Neural cell (in vitro differentiated cells): ENCODE measurements around the gene PRMT6. TPM values are rescaled to one million over a fixed set of nuclear protein-coding genes. Genes with fewer than 3 reads are reported as not detected.
"Not testable (repeated sequence)": the region's sequence is repeated elsewhere in the genome, so short reads cannot be mapped to it uniquely, and the experiment has no call there.

Experiments
- H2AFZ ChIP-seq: fragments of 200-600, 300-800 bp; sonication (generic), shearing (Covaris generic); 2 replicates; pipeline ENCODE4 v1.6.0; 2014; ENCODE audit warnings: low read depth, mild to moderate bottlenecking, antibody characterized with exemption, low read length, moderate library complexity
- H3F3A ChIP-seq: fragments of 200-600 bp; shearing (Covaris generic); 2 replicates; pipeline ENCODE4 v1.6.1; 2016; ENCODE audit warnings: mild to moderate bottlenecking, moderate library complexity, mixed read lengths, antibody characterized with exemption, low read length; ENCODE audit not compliant: insufficient read depth, poor library complexity, severe bottlenecking
- H3K27ac ChIP-seq: fragments of 200-600, 300-800 bp; sonication (generic), shearing (Covaris generic); 2 replicates; pipeline ENCODE4 v1.5.1; 2014; ENCODE audit warnings: mild to moderate bottlenecking, low read length, moderate library complexity
- H3K27me3 ChIP-seq: fragments of 300-800, 200-600 bp; sonication (generic), shearing (Covaris generic); 2 replicates; pipeline ENCODE4 v1.6.0; 2014; ENCODE audit warnings: mild to moderate bottlenecking, low read depth, low read length, moderate library complexity; ENCODE audit not compliant: insufficient read depth
- H3K36me3 ChIP-seq: fragments of 300-800, 200-600 bp; sonication (generic), shearing (Covaris generic); 2 replicates; pipeline ENCODE4 v1.5.1; 2014; ENCODE audit warnings: mild to moderate bottlenecking, antibody characterized with exemption, low read length, moderate library complexity; ENCODE audit not compliant: insufficient read depth
- H3K4me2 ChIP-seq: fragments of 300-800, 200-600 bp; sonication (generic), shearing (Covaris generic); 2 replicates; pipeline ENCODE4 v1.6.0; 2014; ENCODE audit warnings: mild to moderate bottlenecking, low read length
- H3K4me3 ChIP-seq: fragments of 300-800, 200-600 bp; sonication (generic), shearing (Covaris generic); 2 replicates; pipeline ENCODE4 v1.5.1; 2014; ENCODE audit warnings: mild to moderate bottlenecking, low read length, moderate library complexity
- H3K79me2 ChIP-seq: fragments of 200-600 bp; shearing (Covaris generic); replicated peaks from 2 replicates; pipeline ENCODE4 v1.6.0; 2014; ENCODE audit warnings: mild to moderate bottlenecking, low read length, moderate library complexity; ENCODE audit not compliant: insufficient read depth
- H3K9ac ChIP-seq: fragments of 300-800, 200-600 bp; sonication (generic), shearing (Covaris generic); 2 replicates; pipeline ENCODE4 v1.6.1; 2016; ENCODE audit warnings: mild to moderate bottlenecking, low read length, mixed read lengths
- H3K9me2 ChIP-seq: fragments of 200-600 bp; shearing (Covaris generic); 2 replicates; pipeline ENCODE4 v1.6.1; 2016; ENCODE audit warnings: mild to moderate bottlenecking, low read length, mixed read lengths; ENCODE audit not compliant: insufficient read depth
- H3K9me3 ChIP-seq: fragments of 200-600, 300-800 bp; sonication (generic), shearing (Covaris generic); 2 replicates; pipeline ENCODE4 v1.6.1; 2016; ENCODE audit warnings: mild to moderate bottlenecking, mixed run types, low read length, moderate library complexity, mixed read lengths
- H4K20me1 ChIP-seq: fragments of 200-600 bp; shearing (Covaris generic); 2 replicates; pipeline ENCODE4 v1.6.1; 2016; ENCODE audit warnings: mild to moderate bottlenecking, mixed run types; ENCODE audit not compliant: insufficient read depth
- EP300 ChIP-seq: fragments of 450-650 bp; conservative IDR thresholded peaks from 2 replicates; pipeline ENCODE4 v1.6.1; 2014; ENCODE audit warnings: antibody characterized with exemption, mild to moderate bottlenecking, moderate library complexity; ENCODE audit not compliant: poor library complexity, severe bottlenecking
- EZH2 ChIP-seq: fragments of 200-600, 300-800 bp; shearing (Covaris generic), sonication (generic); IDR thresholded peaks from 2 replicates; pipeline ENCODE4 v1.6.1; 2014; ENCODE audit warnings: antibody characterized with exemption, low read length, borderline replicate concordance, mild to moderate bottlenecking; ENCODE audit not compliant: insufficient read depth, poor library complexity, severe bottlenecking
- MXI1 ChIP-seq: fragments of 450-650 bp; conservative IDR thresholded peaks from 2 replicates; pipeline ENCODE4 v1.6.1; 2014; ENCODE audit warnings: antibody characterized with exemption, mild to moderate bottlenecking; ENCODE audit not compliant: poor library complexity, severe bottlenecking
- POLR2AphosphoS5 ChIP-seq: IDR thresholded peaks from 2 replicates; pipeline ENCODE4 v1.6.1; 2012
- RAD21 ChIP-seq: fragments of 450-650 bp; conservative IDR thresholded peaks from 2 replicates; pipeline ENCODE4 v1.6.1; 2014; ENCODE audit warnings: antibody characterized with exemption, mild to moderate bottlenecking, moderate library complexity
- SMC3 ChIP-seq: fragments of 450-650 bp; conservative IDR thresholded peaks from 2 replicates; pipeline ENCODE4 v1.6.1; 2014; ENCODE audit warnings: antibody characterized with exemption, mild to moderate bottlenecking, moderate library complexity; ENCODE audit not compliant: poor library complexity
- TAF1 ChIP-seq: IDR thresholded peaks from 2 replicates; pipeline ENCODE4 v1.6.1; 2012; ENCODE audit warnings: low read depth
- polyA plus RNA-seq: library from polyadenylated mRNA; depleted of rRNA; stranded (reverse); fragments of >200 nt; gene quantifications from 2 replicates; pipeline ENCODE4 v1.2.3, GENCODE V29; 2014
- TF ChIP-seq, protein P1 (sequence below): fragments of 450-650 bp; IDR thresholded peaks from 2 replicates; pipeline ENCODE4 v1.5.1; 2014; ENCODE audit warnings: antibody characterized with exemption, mild to moderate bottlenecking, moderate library complexity; ENCODE audit not compliant: poor library complexity, severe bottlenecking
- TF ChIP-seq, protein P2 (sequence below): IDR thresholded peaks from 2 replicates; pipeline ENCODE4 v1.6.1; 2012; ENCODE audit warnings: borderline replicate concordance

The PRMT6 gene
- polyA plus RNA-seq, 1 donor from 2014 or later: 19.0 TPM

DNA sequence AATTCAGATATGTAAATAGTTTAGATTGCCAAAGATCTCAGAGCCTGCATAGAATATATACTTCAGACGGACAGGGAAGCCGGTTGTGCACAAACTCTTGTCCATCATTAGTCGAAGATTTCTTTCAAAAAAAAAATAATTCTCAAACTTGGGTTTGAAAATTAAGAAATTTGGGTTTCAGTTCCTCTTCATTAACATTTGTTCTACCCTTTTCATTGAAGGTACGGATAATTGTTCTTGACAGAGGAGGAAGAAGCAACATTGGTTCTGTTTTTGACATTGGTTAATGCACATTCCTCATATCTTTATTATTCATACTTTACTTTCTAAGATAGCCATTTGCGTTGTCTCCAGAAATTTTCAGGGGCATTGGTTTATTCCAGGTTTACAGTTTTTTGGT lies 38.0 kb upstream of the PRMT6 start:
- H3K9ac ChIP-seq: no peak overlapping the region
- no peaks in the 10 kb centered on the region for H3F3A ChIP-seq
- no peak overlapping the region for H3K27ac ChIP-seq
- no peak overlapping the region for H3K4me2 ChIP-seq
- H3K9me2 ChIP-seq: no peaks in the 10 kb centered on the region
- no peaks in the 10 kb centered on the region for H3K27me3 ChIP-seq
- no peaks in the 10 kb centered on the region for H3K9me3 ChIP-seq
- H3K4me3 ChIP-seq: no peak overlapping the region
- no peak for TF ChIP-seq SMC3
- no peak for TF ChIP-seq EP300
- TF ChIP-seq TAF1: no peak
- TF ChIP-seq EZH2: no peak
- TF ChIP-seq RAD21: no peak
- TF ChIP-seq POLR2AphosphoS5: no peak
- TF ChIP-seq MXI1: no peak
- TF ChIP-seq, protein P1, sequence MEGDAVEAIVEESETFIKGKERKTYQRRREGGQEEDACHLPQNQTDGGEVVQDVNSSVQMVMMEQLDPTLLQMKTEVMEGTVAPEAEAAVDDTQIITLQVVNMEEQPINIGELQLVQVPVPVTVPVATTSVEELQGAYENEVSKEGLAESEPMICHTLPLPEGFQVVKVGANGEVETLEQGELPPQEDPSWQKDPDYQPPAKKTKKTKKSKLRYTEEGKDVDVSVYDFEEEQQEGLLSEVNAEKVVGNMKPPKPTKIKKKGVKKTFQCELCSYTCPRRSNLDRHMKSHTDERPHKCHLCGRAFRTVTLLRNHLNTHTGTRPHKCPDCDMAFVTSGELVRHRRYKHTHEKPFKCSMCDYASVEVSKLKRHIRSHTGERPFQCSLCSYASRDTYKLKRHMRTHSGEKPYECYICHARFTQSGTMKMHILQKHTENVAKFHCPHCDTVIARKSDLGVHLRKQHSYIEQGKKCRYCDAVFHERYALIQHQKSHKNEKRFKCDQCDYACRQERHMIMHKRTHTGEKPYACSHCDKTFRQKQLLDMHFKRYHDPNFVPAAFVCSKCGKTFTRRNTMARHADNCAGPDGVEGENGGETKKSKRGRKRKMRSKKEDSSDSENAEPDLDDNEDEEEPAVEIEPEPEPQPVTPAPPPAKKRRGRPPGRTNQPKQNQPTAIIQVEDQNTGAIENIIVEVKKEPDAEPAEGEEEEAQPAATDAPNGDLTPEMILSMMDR: no peak
- TF ChIP-seq, protein P2, sequence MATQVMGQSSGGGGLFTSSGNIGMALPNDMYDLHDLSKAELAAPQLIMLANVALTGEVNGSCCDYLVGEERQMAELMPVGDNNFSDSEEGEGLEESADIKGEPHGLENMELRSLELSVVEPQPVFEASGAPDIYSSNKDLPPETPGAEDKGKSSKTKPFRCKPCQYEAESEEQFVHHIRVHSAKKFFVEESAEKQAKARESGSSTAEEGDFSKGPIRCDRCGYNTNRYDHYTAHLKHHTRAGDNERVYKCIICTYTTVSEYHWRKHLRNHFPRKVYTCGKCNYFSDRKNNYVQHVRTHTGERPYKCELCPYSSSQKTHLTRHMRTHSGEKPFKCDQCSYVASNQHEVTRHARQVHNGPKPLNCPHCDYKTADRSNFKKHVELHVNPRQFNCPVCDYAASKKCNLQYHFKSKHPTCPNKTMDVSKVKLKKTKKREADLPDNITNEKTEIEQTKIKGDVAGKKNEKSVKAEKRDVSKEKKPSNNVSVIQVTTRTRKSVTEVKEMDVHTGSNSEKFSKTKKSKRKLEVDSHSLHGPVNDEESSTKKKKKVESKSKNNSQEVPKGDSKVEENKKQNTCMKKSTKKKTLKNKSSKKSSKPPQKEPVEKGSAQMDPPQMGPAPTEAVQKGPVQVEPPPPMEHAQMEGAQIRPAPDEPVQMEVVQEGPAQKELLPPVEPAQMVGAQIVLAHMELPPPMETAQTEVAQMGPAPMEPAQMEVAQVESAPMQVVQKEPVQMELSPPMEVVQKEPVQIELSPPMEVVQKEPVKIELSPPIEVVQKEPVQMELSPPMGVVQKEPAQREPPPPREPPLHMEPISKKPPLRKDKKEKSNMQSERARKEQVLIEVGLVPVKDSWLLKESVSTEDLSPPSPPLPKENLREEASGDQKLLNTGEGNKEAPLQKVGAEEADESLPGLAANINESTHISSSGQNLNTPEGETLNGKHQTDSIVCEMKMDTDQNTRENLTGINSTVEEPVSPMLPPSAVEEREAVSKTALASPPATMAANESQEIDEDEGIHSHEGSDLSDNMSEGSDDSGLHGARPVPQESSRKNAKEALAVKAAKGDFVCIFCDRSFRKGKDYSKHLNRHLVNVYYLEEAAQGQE: no peak
- H2AFZ ChIP-seq: no peak overlapping the region
- H4K20me1 ChIP-seq: no peaks in the 10 kb centered on the region
- H3K36me3 ChIP-seq: no peaks in the 10 kb centered on the region
- H3K79me2 ChIP-seq: no peaks in the 10 kb centered on the region

GRCh38 chr1:107019166-107019565 lies 37.3 kb upstream of the PRMT6 start:
- no peaks in the 10 kb centered on the region for H3K27me3 ChIP-seq
- no peak overlapping the region for H3K4me2 ChIP-seq
- H3K9me2 ChIP-seq: no peaks in the 10 kb centered on the region
- TF ChIP-seq EP300 (no peak), MXI1 (no peak), RAD21 (no peak), POLR2AphosphoS5 (no peak), SMC3 (no peak), TAF1 (no peak)
- TF ChIP-seq, protein P1: no peak
- H4K20me1 ChIP-seq: no peaks in the 10 kb centered on the region
- no peaks in the 10 kb centered on the region for H3K36me3 ChIP-seq
- H3K9ac ChIP-seq: no peak overlapping the region
- H3K4me3 ChIP-seq: no peak overlapping the region
- no peaks in the 10 kb centered on the region for H3K79me2 ChIP-seq
- no peak overlapping the region for H3K27ac ChIP-seq
- no peaks in the 10 kb centered on the region for H3K9me3 ChIP-seq
- H3F3A ChIP-seq: no peaks in the 10 kb centered on the region
- no peak overlapping the region for H2AFZ ChIP-seq

DNA sequence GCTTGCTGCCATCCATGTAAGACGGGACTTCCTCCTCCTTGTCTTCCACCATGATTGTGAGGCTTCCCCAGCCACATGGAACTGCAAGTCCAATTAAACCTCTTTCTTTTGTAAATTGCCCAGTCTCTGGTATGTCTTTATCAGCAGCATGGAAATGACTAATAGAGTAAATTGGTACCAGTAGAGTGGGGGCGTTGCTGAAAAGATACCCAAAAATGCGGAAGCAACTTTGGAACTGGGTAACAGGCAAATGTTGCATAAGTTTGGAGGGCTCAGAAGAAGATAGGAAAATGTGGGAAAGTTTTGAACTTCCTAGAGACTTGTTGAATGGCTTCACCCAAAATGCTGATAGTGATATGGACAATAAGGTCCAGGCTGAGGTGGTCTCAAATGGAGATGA lies 17.6 kb upstream of the PRMT6 start:
- H3K36me3 ChIP-seq: not testable (repeated sequence)

DNA sequence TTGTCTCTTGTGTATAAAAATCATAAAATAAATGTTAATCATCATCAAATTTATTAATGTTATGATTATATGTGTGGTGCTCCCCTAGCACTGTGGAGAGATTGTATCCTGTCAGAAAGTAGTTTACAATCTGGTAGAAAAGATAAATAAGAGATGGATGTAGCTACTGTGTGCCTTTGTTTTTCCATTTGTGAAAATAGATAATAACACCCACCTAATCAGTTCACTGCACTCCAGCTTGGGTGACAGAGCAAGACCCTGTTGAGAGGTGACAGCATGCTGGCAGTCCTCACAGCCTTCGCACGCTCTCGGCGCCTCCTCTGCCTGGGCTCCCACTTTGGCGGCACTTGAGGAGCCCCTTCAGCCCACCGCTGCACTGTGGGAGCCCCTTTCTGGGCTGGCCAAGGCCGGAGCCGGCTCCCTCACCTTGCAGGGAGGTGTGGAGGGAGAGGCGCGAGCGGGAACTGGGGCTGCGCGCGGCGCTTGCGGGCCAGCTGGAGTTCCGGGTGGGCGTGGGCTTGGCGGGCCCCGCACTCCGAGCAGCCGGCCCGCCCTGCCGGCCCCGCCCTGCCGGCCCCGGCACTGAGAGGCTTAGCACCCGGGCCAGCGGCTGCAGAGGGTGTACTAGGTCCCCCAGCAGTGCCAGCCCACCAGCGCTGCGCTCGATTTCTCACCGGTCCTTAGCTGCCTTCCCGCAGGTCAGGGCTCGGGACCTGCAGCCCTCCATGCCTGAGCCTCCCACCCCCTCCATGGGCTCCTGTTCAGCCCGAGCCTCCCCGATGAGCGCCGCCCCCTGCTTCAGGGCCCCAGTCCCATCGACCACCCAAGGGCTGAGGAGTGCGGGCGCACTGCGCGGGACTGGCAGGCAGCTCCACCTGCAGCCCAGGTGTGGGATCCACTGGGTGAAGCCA lies 11.9 kb upstream of the PRMT6 start:
- not testable (repeated sequence) for H3K4me2 ChIP-seq, H3F3A ChIP-seq, H3K9ac ChIP-seq, H2AFZ ChIP-seq, H3K9me3 ChIP-seq, H3K9me2 ChIP-seq, H3K36me3 ChIP-seq, H3K79me2 ChIP-seq, H3K27me3 ChIP-seq, H4K20me1 ChIP-seq, H3K4me3 ChIP-seq, H3K27ac ChIP-seq

More for the DNA sequence above, 17.6 kb upstream of the PRMT6 start:
- H3F3A ChIP-seq, H4K20me1 ChIP-seq, H3K4me2 ChIP-seq, H3K4me3 ChIP-seq, H3K9me3 ChIP-seq, H3K27ac ChIP-seq, H2AFZ ChIP-seq, H3K27me3 ChIP-seq, H3K79me2 ChIP-seq, H3K9me2 ChIP-seq, H3K9ac ChIP-seq: not testable (repeated sequence)
